ENCODE measurements around the gene EEA1.
A peak's percentile ranks its signal among the peaks of the same experiment; 100 is the strongest.
"Not testable (repeated sequence)": the region's sequence is repeated elsewhere in the genome, so short reads cannot be mapped to it uniquely, and the experiment has no call there.

EEA1 gene

DNA sequence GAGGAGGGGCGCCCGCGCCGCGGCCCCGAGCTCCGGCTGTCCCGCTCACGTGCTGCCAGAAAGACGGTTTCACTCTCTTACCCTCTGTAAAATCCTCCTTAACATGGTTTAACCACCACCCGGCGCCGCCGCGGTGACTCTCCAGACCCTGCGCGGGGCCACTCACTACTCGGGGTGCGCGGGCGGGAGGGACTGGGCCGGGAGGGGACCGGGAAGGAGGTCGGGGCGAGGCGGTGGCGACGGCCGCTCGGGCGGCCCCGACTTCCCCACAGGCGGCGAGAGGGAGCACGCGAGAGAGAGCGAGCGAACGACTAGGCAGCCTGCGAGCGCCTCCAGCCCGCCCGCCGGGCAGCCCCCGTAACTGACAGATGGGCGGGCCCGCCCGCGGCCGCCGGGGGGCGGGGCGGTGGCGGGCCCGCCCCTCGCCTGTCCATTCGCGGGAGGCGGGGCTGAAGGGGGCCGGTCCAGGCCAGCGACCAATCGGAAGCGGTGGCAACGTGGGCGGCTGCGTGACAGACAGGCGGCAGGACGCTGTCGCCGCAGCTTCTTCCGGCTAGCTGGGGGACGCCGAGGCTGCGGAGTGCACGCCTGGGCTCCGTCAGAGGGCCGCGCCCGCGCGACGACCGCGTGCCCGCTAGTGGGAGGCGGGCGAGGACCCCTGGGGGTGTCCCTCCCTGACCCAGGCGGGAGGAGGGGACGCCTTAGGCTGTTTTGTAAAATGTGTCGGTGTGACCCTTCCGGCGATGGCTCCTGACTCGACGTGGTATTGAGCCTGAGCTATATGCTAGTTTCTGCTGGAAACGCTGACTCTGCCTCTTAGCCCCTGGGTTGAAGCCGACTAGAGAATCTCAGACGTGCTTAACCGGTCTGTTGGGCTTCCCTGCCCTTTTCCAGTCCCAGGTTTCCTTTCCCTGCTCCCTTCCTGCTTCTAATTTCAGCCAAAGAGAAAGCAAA lies at the start of gene EEA1:
Gene EEA1 (minus strand): TSS at position 334 of the 954 bp plus-strand sequence. CDS start 229 bp downstream, at position 105.
- DNase-seq (ENCODE audit: low read depth in 2 of 2) = peak; percentile 83 to 92

GRCh38 chr12:92978607-92979006 lies 49.5 kb upstream of the EEA1 start:
- no peak for DNase-seq (ENCODE audit: low read depth in 2 of 2)

DNA sequence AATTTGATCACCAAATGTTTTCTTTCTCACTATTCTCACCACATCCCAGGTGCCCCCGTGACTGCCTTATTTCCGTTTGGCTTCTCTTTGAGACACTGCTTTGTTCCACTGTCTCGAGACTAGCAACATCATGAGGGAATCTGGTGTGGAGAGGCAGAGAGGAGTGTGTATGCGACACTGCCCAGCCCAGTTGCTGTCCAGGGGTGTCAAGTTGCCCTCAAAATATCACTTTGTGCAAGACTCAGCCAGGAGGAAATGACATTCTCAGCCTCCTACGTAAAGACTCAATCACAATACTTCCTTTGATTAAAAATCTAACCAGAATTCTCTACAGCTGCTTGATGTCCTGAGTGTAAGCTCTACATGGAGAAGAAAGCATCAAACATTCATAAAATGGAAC lies 48.2 kb upstream of the EEA1 start:
- DNase-seq (ENCODE audit: low read depth in 2 of 2) = no peak

DNA sequence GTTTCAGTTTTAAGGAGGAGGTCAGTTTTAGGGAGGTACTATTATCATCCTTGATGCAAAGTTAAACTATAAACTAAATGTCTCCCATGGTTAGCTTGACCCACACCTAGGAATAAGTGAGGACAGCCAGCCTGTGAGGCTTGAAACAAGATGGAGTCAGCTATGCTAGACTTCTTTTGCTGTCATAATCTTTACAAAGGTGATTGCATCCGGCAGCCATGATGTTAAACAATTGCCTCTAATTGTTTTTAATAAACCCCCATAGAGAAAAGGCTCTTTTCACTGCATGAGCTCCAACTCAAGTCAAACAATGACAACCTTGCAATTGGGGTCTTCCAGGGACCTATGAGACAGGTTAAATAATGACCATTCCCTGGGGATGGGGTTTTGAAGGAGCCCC lies 45.7 kb upstream of the EEA1 start:
- no peak for DNase-seq (ENCODE audit: low read depth in 2 of 2)

DNA sequence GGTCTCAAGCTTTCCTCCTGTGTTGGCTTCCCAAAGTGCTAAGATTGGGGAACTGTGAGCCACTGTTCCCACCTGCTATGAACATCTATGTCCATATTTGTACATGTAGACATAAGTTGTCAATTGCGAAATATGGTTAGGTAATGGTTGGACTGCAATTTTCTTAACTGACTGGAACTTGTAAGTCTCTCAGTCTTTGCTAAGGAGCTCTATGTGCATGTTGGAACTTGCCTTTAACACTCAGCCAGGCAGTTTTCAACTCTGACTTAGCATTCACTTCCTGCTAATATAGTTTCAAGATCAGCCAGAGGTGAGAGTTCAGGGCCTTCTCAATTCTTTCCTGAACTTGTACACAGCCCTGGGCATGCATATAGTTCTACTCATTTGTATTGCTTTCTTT lies 44.5 kb upstream of the EEA1 start:
- DNase-seq (ENCODE audit: low read depth in 2 of 2) = no peak

DNA sequence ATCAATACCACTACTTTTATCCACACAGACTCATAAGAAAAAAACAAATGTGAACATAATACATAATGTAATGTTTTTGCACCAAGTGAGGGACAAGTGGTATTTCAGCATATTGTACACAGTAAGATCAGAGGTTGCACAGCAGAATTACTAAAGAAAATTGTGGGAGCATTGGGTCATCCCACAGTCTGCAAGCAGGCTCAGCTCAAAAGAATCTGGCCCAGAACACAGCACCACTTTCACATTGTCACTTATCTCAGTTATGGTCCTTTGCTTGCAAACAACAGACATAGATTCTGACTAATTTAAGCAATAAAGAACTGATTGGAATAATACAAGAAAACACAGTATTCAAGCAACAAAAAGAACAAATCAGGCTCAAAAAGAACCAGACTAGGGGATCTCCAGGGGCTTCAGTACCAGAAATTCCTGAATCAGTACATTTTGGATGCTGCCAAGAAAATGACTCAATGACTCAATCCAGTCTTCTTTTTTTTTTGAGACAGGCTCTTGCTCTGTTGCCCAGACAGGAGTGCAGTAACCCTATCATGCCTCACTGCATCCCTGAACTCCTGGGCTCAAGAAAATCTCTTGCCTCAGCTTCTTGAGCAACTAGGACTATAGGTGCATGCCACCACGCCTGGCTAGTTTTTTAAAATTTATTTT lies 42.9 kb upstream of the EEA1 start:
- no peak for DNase-seq (ENCODE audit: low read depth in 2 of 2)

GRCh38 chr12:92968176-92968813 lies 39.2 kb upstream of the EEA1 start:
- no peak for DNase-seq (ENCODE audit: low read depth in 2 of 2)

DNA sequence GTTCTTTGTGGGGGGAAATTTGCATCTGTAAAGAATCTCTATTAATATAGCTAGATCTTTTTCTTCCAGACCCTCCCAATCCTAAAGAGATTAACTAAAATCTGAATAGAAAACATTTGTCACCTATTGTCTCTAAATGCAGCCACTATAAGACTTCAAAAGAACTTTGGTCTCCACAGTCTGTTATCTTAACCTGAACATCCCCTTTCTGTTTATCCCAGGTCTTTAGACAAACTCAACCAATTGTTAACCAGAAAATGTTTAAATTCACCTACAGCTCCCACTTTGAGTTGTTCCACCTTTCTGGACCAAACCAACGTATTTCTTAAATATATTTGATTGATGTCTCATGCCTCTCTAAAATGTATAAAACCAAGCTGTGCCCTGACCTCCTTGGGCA lies 35.3 kb upstream of the EEA1 start:
- not testable (repeated sequence) for DNase-seq (ENCODE audit: low read depth in 2 of 2)

- DNase-seq (ENCODE audit: low read depth in 2 of 2) = no peak
Measured at GRCh38 chr12:92961949-92962348, 32.9 kb upstream of the EEA1 start.

DNA sequence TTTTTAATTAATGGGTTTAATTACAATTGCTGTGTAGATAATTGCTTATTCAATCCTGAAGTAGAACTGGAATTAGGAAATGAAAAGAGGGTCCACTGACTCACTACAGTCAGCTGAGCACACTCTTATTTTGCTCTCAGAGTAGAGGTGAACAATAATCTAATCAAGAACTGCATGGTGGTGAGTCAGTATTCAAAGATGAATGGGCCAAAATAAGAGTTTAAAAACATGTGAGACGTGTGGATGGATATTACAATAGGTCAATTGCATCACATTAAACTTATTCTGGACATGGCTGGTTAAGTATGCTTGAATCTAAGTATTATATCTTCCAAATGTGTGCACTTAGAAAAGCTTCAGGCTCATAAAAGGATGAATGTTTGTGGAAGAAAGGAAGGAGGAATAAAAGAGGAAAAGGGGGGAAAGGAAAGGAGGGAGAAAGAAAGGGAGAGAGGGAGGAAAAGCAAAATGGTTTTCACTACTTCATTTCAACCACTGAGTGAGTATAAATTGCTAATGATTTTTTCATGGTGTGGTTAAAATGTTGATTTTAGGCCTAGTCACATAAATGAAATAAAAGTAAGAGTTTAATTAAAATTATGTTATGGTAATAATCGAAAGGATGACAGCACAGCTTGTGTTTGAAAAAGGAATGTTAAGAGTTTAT lies 27.0 kb upstream of the EEA1 start:
- no peak for DNase-seq (ENCODE audit: low read depth in 2 of 2)

- no peak for DNase-seq (ENCODE audit: low read depth in 2 of 2)
Measured at GRCh38 chr12:92953747-92954146, 24.7 kb upstream of the EEA1 start.

GRCh38 chr12:92952394-92952793 lies 23.3 kb upstream of the EEA1 start:
- DNase-seq (ENCODE audit: low read depth in 2 of 2) = no peak

- no peak for DNase-seq (ENCODE audit: low read depth in 2 of 2)
Measured at GRCh38 chr12:92951006-92951405, 21.9 kb upstream of the EEA1 start.

DNA sequence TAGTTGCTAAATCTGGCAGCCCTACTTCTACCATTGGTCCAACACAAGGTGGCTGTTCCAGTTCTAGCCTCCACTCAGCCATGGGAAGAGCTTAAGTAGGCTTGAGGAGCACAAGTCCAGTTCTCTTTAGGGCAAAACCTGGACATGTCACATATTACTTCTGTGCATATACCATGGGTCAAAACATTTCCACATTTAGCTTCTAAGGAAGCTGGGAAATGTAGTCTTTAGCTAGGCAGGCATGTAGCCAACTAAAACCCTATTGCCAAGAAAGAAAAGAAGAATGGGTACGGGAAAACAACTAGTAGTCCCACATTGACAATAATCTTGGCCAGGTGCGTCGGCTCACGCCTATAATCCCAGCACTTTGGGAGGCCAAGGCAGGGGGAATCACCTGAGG lies 20.9 kb upstream of the EEA1 start:
- no peak for DNase-seq (ENCODE audit: low read depth in 2 of 2)

DNA sequence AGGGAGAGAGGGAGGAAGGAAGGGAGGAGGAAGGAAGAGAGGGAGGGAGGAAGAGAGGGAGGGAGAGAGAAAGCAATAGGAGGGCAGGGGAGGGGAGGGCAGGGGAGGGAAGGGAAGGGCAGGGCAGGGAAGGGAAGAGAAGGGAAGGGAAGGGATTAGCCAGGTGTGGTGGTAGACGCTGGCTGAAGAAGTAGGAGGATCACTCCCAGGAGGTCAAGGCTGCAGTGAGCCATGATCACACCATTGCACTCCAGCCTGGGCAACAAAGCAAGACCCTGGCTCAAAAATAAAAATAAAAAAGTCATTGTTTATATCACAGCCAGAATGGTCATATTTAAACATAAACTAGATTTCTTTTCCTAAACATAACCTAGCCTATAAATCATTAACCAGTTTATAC lies 20.4 kb upstream of the EEA1 start:
- no peak for DNase-seq (ENCODE audit: low read depth in 2 of 2)

DNA sequence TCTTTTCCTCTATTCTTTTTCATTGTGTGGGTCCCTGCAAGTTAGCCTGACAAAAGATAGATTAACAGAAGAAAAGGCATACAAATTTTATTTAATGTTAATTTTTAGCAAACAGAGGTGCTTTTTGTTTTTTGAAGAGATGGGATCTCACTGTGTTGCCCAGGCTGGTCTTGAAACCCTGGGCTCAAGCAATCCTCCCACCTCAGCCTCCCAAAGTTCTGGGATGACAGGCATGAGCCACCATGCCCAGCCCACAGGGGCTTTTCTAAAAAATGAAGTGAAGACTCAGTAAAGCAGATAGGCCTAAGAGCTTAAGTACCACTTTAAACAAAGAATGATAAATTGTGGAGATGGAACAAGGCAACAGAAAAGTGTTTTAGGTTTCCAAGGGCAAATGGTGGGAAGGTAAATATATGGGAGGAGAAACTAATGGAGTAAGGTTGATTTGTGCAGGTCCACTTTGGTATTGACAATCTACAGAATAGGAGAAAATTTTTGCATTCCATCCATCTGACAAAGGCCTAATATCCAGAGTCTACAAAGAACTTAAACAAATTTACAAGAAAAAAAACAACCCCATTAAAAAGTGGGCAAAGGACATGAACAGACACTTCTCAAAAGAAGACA lies 18.6 kb upstream of the EEA1 start:
- no peak for DNase-seq (ENCODE audit: low read depth in 2 of 2)

- no peak for DNase-seq (ENCODE audit: low read depth in 2 of 2)
Measured at GRCh38 chr12:92945659-92946220, 16.6 kb upstream of the EEA1 start.

DNA sequence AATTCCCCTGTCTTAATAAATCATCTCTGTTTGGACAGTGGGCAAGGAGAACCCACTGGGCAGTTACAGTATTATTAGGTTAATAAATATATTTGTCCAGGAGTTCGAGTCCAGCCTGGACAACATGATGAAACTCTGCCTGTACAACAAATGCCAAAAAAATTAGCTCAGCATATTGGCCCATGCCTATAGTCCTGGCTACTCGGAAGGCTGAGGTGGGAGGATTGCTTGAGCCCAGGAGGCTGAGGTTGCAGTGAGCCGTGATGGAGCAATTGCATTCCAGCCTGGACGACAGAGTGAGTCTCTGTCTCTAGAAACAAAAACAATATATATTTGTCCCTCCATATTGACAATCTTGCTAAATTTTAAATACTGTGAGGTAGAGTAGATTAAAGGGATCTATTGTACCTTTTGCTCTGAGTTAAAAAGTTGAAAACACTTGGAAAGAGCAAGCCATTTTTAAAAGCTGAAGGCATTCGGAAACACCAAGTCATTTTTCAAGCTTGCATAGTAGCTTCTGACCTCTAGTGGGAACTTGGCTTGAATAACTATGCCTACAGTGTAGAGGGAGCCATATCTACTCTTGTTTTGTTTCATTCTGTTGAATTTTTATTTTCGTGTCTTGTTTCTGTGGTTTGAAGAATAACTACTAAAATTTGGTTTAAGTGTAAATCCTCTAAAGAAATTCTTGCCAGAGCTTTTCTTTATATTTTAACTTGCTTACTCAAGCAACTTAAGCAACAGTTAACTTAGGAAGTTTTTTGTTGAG lies 14.6 kb upstream of the EEA1 start:
- no peak for DNase-seq (ENCODE audit: low read depth in 2 of 2)

GRCh38 chr12:92942905-92943304 lies 13.8 kb upstream of the EEA1 start:
- DNase-seq (ENCODE audit: low read depth in 2 of 2) = no peak

DNA sequence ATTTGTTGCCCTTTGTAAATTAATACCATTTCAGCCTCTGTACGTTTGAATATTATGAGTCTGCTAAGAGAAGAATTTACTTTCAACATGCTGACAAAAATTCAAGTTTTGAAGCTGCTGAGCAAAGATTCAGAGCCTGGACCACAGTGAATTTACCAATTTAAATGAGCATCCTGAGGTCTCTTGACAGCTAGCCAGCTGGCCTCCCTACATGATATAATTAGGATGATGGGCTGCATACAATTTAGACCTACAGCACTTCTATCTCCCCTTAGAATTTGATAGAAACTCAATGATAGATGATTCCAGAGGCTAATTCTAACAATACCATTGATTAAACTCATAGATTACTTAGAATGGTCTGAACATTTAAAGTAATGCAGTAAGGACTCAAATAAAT lies 10.0 kb upstream of the EEA1 start:
- DNase-seq (ENCODE audit: low read depth in 2 of 2) = no peak

GRCh38 chr12:92938638-92939037 lies 9.5 kb upstream of the EEA1 start:
- DNase-seq (ENCODE audit: low read depth in 2 of 2) = no peak

All from stimulated activated CD8-positive, alpha-beta memory T cell treated with anti-CD3 and anti-CD28 coated beads, Interleukin-7, amount 100 ng/mL, for 1 hour (primary cell).